HepG2 (cell line): ENCODE data around the gene ORC3. TPM values are rescaled to one million over a fixed set of nuclear protein-coding genes. Genes with fewer than 3 reads are reported as not detected.

Source experiments
- ATAC-seq: fragments of 200-7000 bp; cut with Tn5 transposase; 3 replicates; pipeline ENCODE4 v1.9.1; 2020; ENCODE audit warnings: mild to moderate bottlenecking, moderate library complexity
- BruUV-seq: library from RNA; stranded (reverse); fragments of 400-500 nt; replicated peaks from 2 replicates; lab custom pipeline; 2021; lab: Mats Ljungman, UMichigan
- CTCF ChIA-PET: fragments of 300-600 bp; formaldehyde crosslinking; extraction: SDS; loops from one replicate; lab custom pipeline; 2021; ENCODE audit warnings: low total read pairs, inconsistent platforms, low intra/inter-chr PET ratio; lab: Yijun Ruan, JAX
- POLR2A ChIA-PET: fragments of 350-600 bp; sonication (Branson Sonifier 250); formaldehyde crosslinking; loops from one replicate; lab custom pipeline; 2020; ENCODE audit warnings: antibody characterized with exemption, inconsistent platforms; lab: Yijun Ruan, JAX
- DNase-seq: peaks from one replicate; pipeline ENCODE4 v3.0.0-alpha.2; 2015; ENCODE audit warnings: low spot score
- FAIRE-seq: peaks from 3 replicates; lab custom pipeline; 2011; peaks lifted over from hg19 to GRCh38; lab: Jason Lieb, UNC
- H2AFZ ChIP-seq: one replicate; pipeline ENCODE4 v1.6.1; 2011; ENCODE audit warnings: low read length, inconsistent platforms
- H3K27ac ChIP-seq: fragments of 300-600 bp; 3 replicates; pipeline ENCODE4 v1.8.0; 2011; ENCODE audit warnings: mixed run types, mild to moderate bottlenecking, mixed read lengths, low read length, inconsistent platforms; ENCODE audit not compliant: insufficient read depth; ENCODE audit errors: extremely low read length
- H3K27me3 ChIP-seq, 2 experiments: fragments of 200-600 bp in 1 of 2; 2 replicates in 1 of 2; 3 replicates in 1 of 2; pipeline versions ENCODE4 v1.6.0 to v1.8.0; 2011; ENCODE audit warnings: low read length in 2 of 2, mild to moderate bottlenecking in 2 of 2, moderate library complexity in 2 of 2, inconsistent platforms in 1 of 2; ENCODE audit not compliant: insufficient read depth in 2 of 2, control insufficient read depth in 1 of 2
- H3K36me3 ChIP-seq, 2 experiments: fragments of 200-600 bp in 1 of 2; replicated peaks in 1 of 2; 2 replicates in 1 of 2; 3 replicates in 1 of 2; pipeline versions ENCODE4 v1.5.1 to v1.8.0; 2011; ENCODE audit warnings: low read length in 2 of 2, inconsistent platforms in 1 of 2; ENCODE audit not compliant: insufficient read depth in 2 of 2, control insufficient read depth in 1 of 2
- H3K4me1 ChIP-seq: 2 replicates; pipeline ENCODE4 v1.5.1; 2012; ENCODE audit warnings: low read length, inconsistent platforms; ENCODE audit not compliant: insufficient read depth
- H3K4me2 ChIP-seq: 2 replicates; pipeline ENCODE4 v1.6.0; 2011; ENCODE audit warnings: low read depth, low read length, inconsistent platforms
- H3K4me3 ChIP-seq, 3 experiments: fragments of 200-600 bp in 1 of 3; sonication (generic), shearing (Covaris generic) in 1 of 3; replicated peaks in 1 of 3; 2 replicates each; pipeline ENCODE4 v1.5.1; 2011 to 2016; ENCODE audit warnings: low read length in 3 of 3, inconsistent platforms in 2 of 3, low read depth in 2 of 3, mild to moderate bottlenecking in 2 of 3, control low read depth in 1 of 3, mixed read lengths in 1 of 3; ENCODE audit not compliant: insufficient read depth in 1 of 3
- H3K79me2 ChIP-seq: one replicate; pipeline ENCODE4 v1.6.1; 2011; ENCODE audit warnings: low read length, inconsistent platforms; ENCODE audit not compliant: insufficient read depth
- H3K9ac ChIP-seq: 2 replicates; pipeline ENCODE4 v1.6.0; 2011; ENCODE audit warnings: mild to moderate bottlenecking, low read depth, low read length, inconsistent platforms; ENCODE audit not compliant: insufficient read depth
- H3K9me3 ChIP-seq: 2 replicates; pipeline ENCODE4 v1.5.1; 2012; ENCODE audit warnings: mild to moderate bottlenecking, low read length
- H4K20me1 ChIP-seq: 2 replicates; pipeline ENCODE4 v1.6.0; 2011; ENCODE audit warnings: inconsistent platforms, mild to moderate bottlenecking, low read length, moderate library complexity; ENCODE audit not compliant: insufficient read depth
- EED ChIP-seq: sonication (generic); formaldehyde crosslinking; IDR thresholded peaks from 2 replicates; pipeline ENCODE4 v1.5.0; 2020; ENCODE audit warnings: mild to moderate bottlenecking, missing genetic modification reagents
- GFI1 ChIP-seq: sonication (generic); formaldehyde crosslinking; IDR thresholded peaks from 2 replicates; pipeline ENCODE4 v1.5.0; 2020; ENCODE audit warnings: missing genetic modification reagents, mild to moderate bottlenecking, borderline replicate concordance
- KDM1A ChIP-seq: IDR thresholded peaks from 2 replicates; pipeline ENCODE4 v1.6.1; 2016; ENCODE audit warnings: missing compliant biosample characterization
- RBFOX2 ChIP-seq: fragments of 200-400 bp; formaldehyde crosslinking; IDR thresholded peaks from 2 replicates; pipeline ENCODE4 v1.6.1; 2017; ENCODE audit warnings: low read depth, mild to moderate bottlenecking, low read length
- SRY ChIP-seq: sonication (generic); formaldehyde crosslinking; IDR thresholded peaks from 2 replicates; pipeline ENCODE4 v1.8.0; 2022; ENCODE audit warnings: mild to moderate bottlenecking, missing genetic modification reagents
- TOPORS ChIP-seq: sonication (generic); formaldehyde crosslinking; IDR thresholded peaks from 2 replicates; pipeline ENCODE4 v1.8.0; 2023; ENCODE audit warnings: mild to moderate bottlenecking, missing genetic modification reagents
- ZIK1 ChIP-seq: sonication (generic); formaldehyde crosslinking; IDR thresholded peaks from 2 replicates; pipeline ENCODE4 v1.5.0; 2020; ENCODE audit warnings: mild to moderate bottlenecking, low read depth, missing genetic modification reagents, borderline replicate concordance
- ZNF256 ChIP-seq: sonication (generic); formaldehyde crosslinking; conservative IDR thresholded peaks from 2 replicates; pipeline ENCODE4 v1.4.0; 2020; ENCODE audit warnings: missing genetic modification reagents
- ZNF30 ChIP-seq: sonication (generic); formaldehyde crosslinking; IDR thresholded peaks from 2 replicates; pipeline ENCODE4 v1.5.0; 2020; ENCODE audit warnings: mild to moderate bottlenecking, missing genetic modification reagents
- ZNF383 ChIP-seq: sonication (generic); formaldehyde crosslinking; IDR thresholded peaks from 2 replicates; pipeline ENCODE4 v1.4.0; 2020; ENCODE audit warnings: missing genetic modification reagents, mild to moderate bottlenecking, borderline replicate concordance
- ZNF792 ChIP-seq: IDR thresholded peaks from 2 replicates; pipeline ENCODE4 v1.6.1; 2016
- WGBS: methylation state at CpG from one replicate; pipeline ENCODE4 v1.1.6; 2017; ENCODE audit warnings: low lambda C conversion rate; 5-methylcytosine and 5-hydroxymethylcytosine counted together
- in situ Hi-C: cut with HindIII; loops from 2 replicates; pipeline ENCODE4 v1.10.0; 2017; ENCODE audit warnings: low pct_unique_long_range_greater_than_20kb; ENCODE audit not compliant: extremely low pct_ligation_motif_present
- intact Hi-C: fragments of 100-400 bp; cut with micrococcal nuclease; formaldehyde crosslinking; loops from one replicate; pipeline ENCODE4 v1.10.0; 2022; ENCODE audit not compliant: unreplicated experiment
- polyA plus RNA-seq, 8 experiments: library from polyadenylated mRNA; depleted of rRNA in 3 of 8; stranded (reverse) in 7 of 8; unstranded in 1 of 8; fragments of >200 nt; fragmentation: Illumina TruSeq in 4 of 8; extraction: Trizol in 4 of 8; gene quantifications; 2 replicates each; pipeline versions ENCODE4 v1.2.1 to v1.2.3, GENCODE V29; 2011 to 2016; ENCODE audit warnings: low read depth in 4 of 8, missing spikeins in 1 of 8, mixed read lengths in 1 of 8; ENCODE audit not compliant: insufficient read depth in 1 of 8
- total RNA-seq, 5 experiments: library from RNA; depleted of rRNA; stranded (reverse); fragments of >200 nt; fragmentation: Illumina TruSeq; extraction: Trizol; gene quantifications; 2 replicates each; pipeline ENCODE4 v1.2.3, GENCODE V29; 2016; ENCODE audit warnings: low read depth in 1 of 5

ORC3 gene
- total and polyA plus RNA-seq, 2 of the 13 experiments (the other 11 are each of a cell fraction or from before 2014, with no cell fraction given), result 21.8 to 43.5 TPM

- Histone ChIP-seq H3K36me3 (no peaks in the 10 kb centered on the region; a peak in 2 of 5 replicates), H4K20me1 (peaks cover 55% of the 10 kb centered on the region), H3K27ac (no peak overlapping the region), H3K9me3 (no peaks in the 10 kb centered on the region), H2AFZ (no peak overlapping the region), H3K79me2 (peaks cover 82% of the 10 kb centered on the region), H3K4me2 (peak overlapping the region; percentile 70), H3K4me3 (peak overlapping the region; percentile 72 to 97 (median 94); a peak in 5 of 6 replicates), H3K4me1 (peaks cover 53% of the 10 kb centered on the region), H3K9ac (peak overlapping the region; percentile 98), H3K27me3 (no peaks in the 10 kb centered on the region; a peak in 1 of 5 replicates)
- CTCF ChIA-PET, result no interaction called here
- FAIRE-seq (no peak), ATAC-seq (no peak), DNase-seq (no peak)
- 19% methylated on average over 2 of the region's 2 CpGs for WGBS
- no TSS peak for BruUV-seq
- intact Hi-C loops (loop anchor here (2.0 kb wide), 1 partner anchor 108 kb away; the partner anchor contains the start of gene ORC3), in situ Hi-C loops (no loop called here)
- no peak for TF ChIP-seq SRY (CRISPR knock-in tag)
- TF ChIP-seq ZNF30 (CRISPR knock-in tag), result no peak
- TF ChIP-seq EED (CRISPR knock-in tag), result no peak
- no peak for TF ChIP-seq ZNF256 (CRISPR knock-in tag)
- TF ChIP-seq ZNF383 (CRISPR knock-in tag), result no peak
- TF ChIP-seq ZNF792 (CRISPR knock-in tag), result no peak
- no peak for TF ChIP-seq KDM1A (CRISPR knock-in tag)
- no peak for TF ChIP-seq GFI1 (CRISPR knock-in tag)
- TF ChIP-seq ZIK1, result no peak
- POLR2A ChIA-PET, result interaction anchor here (0.7 to 1.7 kb wide), 2 partner anchors 74 to 86 kb away, joined by 3 to 4 read pairs; no protein-coding TSS in a partner anchor
Observed at GRCh38 chr6:87698547-87699006, 108.6 kb downstream of the ORC3 start.

GRCh38 chr6:87699576-87699975 lies 109.6 kb downstream of the ORC3 start:
- Histone ChIP-seq H3K27me3 (no peaks in the 10 kb centered on the region; a peak in 1 of 5 replicates), H3K4me2 (peak overlapping the region; percentile 70)
- BruUV-seq, result no TSS peak
- 0% methylated on average over 4 of the region's 4 CpGs for WGBS
- no peak for DNase-seq
- TF ChIP-seq RBFOX2 (peak; percentile 18; the same call in 1 of the 2 replicates), TOPORS (CRISPR knock-in tag) (no peak)
- TF ChIP-seq, all 625 proteins: peak for 1
- H4K20me1 ChIP-seq, result peaks cover 45% of the 10 kb centered on the region
- ATAC-seq (no peak), FAIRE-seq (no peak)
- H3K4me3 ChIP-seq, result peak overlapping the region; percentile 72 to 97 (median 94)
- POLR2A ChIA-PET, result interaction anchor here (0.7 kb wide), 1 partner anchor 8 kb away, joined by 3 read pairs; no protein-coding TSS in a partner anchor
- intact Hi-C loops (loop anchor here (2.0 kb wide), 1 partner anchor 109 kb away; the partner anchor contains the start of gene ORC3), in situ Hi-C loops (no loop called here)
- no peaks in the 10 kb centered on the region for H3K9me3 ChIP-seq
- CTCF ChIA-PET, result no interaction called here
- H3K4me1 ChIP-seq, result peaks cover 51% of the 10 kb centered on the region
- H3K27ac ChIP-seq, result peak overlapping the region; percentile 15
- H3K79me2 ChIP-seq, result peaks cover 72% of the 10 kb centered on the region
- H3K9ac ChIP-seq, result peak overlapping the region; percentile 98
- H2AFZ ChIP-seq, result no peak overlapping the region
- H3K36me3 ChIP-seq, result no peaks in the 10 kb centered on the region; a peak in 2 of 5 replicates
